ENCODE data around the gene SPI1. TPM values are rescaled to one million over a fixed set of nuclear protein-coding genes. Genes with fewer than 3 reads are reported as not detected.
A peak's percentile ranks its signal among the peaks of the same experiment; 100 is the strongest.

Gene SPI1
- total and polyA plus RNA-seq, 4 experiments from 2014 or later: 0.28 to 5.0 (median 4.8) TPM; not detected in 1

GRCh38 chr11:47354913-47355282 is 23.4 kb downstream of the SPI1 start:
- Histone ChIP-seq H3K27ac (ENCODE audit: low read depth, low read length) (no peak overlapping the region), H3K27me3 (ENCODE audit: insufficient read depth, low read length) (no peaks in the 10 kb centered on the region), H3K4me1 (ENCODE audit: insufficient read depth, low read length) (peaks cover 4% of the 10 kb centered on the region), H3K9me3 (ENCODE audit: control insufficient read depth in 1 of 2, low read length in 2 of 2) (no peaks in the 10 kb centered on the region), H3K4me3 (ENCODE audit: low read length in 2 of 2) (no peak overlapping the region), H3K36me3 (ENCODE audit: insufficient read depth, low read length) (no peaks in the 10 kb centered on the region)
- Mint-ChIP-seq H3K36me3 (no peaks in the 10 kb centered on the region), H3K9me3 (no peaks in the 10 kb centered on the region), H3K27ac (no peak overlapping the region), H3K27me3 (no peaks in the 10 kb centered on the region), H3K4me3 (no peak overlapping the region), H3K4me1 (peaks cover 2 to 5% (median 3%) of the 10 kb centered on the region in 4 donors)
- intact Hi-C loops (cut with micrococcal nuclease): no loop called here
- DNase-seq: no peak
- CTCF ChIA-PET (ENCODE audit: partially characterized antibody): no interaction called here
- POLR2A ChIA-PET (ENCODE audit: partially characterized antibody): no interaction called here

DNA sequence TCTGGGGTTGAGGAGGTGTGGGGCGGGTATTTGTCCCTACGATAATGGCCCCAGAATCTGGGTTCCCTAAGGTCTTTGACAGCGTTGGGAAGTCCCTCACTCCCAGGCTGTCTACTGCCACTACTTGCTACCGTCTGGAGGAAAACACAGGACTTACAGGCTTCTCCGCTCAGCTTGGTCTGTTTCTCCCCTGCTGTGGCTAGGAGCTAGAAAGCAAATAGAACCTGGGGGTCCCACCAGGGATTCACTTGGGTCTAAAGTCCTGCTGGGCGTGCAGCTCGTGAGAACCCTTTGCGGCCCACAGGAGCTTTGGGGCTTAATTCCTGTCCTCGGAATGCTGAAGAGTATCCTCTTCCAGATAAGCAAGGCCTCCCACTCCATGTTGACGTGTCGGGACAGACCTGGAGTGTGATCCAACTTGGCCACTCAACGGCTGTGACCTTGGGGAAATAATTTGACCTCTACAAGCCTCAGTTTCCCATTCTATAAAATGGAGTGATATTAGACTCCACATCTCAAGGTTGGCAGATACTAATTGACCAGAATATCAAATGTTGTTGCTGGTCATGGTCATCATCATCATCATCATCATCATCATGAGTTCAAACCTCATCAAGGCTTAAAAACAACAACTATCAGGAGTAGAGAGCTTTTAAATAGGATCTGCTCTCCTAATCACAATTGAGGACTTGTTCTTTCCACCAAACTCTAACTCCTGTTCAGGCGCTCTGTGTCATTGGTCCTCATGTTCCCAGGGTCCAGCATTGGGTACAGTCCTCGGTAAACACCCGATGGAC is 24.2 kb downstream of the SPI1 start:
- Histone ChIP-seq H3K4me3 (ENCODE audit: low read length in 2 of 2) (no peak overlapping the region), H3K9me3 (ENCODE audit: control insufficient read depth in 1 of 2, low read length in 2 of 2) (no peaks in the 10 kb centered on the region), H3K27me3 (ENCODE audit: insufficient read depth, low read length) (no peaks in the 10 kb centered on the region), H3K36me3 (ENCODE audit: insufficient read depth, low read length) (no peaks in the 10 kb centered on the region), H3K4me1 (ENCODE audit: insufficient read depth, low read length) (no peaks in the 10 kb centered on the region), H3K27ac (ENCODE audit: low read depth, low read length) (no peak overlapping the region)
- Mint-ChIP-seq H3K4me1 (peaks cover 0 to 1% (median 0%) of the 10 kb centered on the region in 4 donors), H3K4me3 (peak overlapping the region in 1 of 8 donors; percentile 7), H3K36me3 (no peaks in the 10 kb centered on the region), H3K27me3 (no peaks in the 10 kb centered on the region), H3K27ac (no peak overlapping the region), H3K9me3 (no peaks in the 10 kb centered on the region)
- ChIA-PET POLR2A (ENCODE audit: partially characterized antibody) (no interaction called here), CTCF (ENCODE audit: partially characterized antibody) (interaction anchor here (1.1 kb wide), 1 partner anchor 20 kb away, joined by 3 read pairs; no protein-coding TSS in a partner anchor)
- intact Hi-C loops (cut with micrococcal nuclease): no loop called here
- no peak for DNase-seq

DNA sequence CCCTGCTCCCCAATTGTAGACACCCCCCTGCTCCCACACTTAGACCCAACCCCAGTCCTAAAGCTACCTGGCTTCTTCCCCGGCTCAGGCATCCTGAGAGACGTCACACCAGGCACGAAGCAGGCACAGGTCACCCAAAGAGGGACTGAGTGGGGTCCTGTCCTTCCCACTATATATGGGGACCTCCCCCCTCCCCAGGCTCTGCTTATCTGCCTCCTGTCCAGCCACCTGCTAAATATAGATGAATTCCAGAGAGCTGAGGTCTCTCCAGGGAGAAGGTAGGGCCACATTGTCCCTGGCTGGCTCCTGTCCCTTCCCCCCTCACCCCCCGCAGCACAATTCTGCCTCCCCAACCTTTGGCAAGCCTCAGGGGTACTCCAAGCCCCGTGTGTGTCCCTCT is 25.8 kb downstream of the SPI1 start, which contains the start of gene MYBPC3:
Gene MYBPC3, minus strand, starts transcription at position 147 of the 400 bp plus-strand sequence. Its CDS starts 55 bp downstream, at position 92.
- Mint-ChIP-seq H3K27ac (no peak within 1 kb of the TSS), H3K4me1 (no peaks in the 10 kb centered on the region), H3K36me3 (no peaks in the 10 kb centered on the region), H3K4me3 (no peak within 1 kb of the TSS), H3K9me3 (no peaks in the 10 kb centered on the region), H3K27me3 (no peaks in the 10 kb centered on the region)
- CTCF ChIA-PET (ENCODE audit: partially characterized antibody): interaction anchor here (0.6 kb wide), 1 partner anchor 57 kb away, joined by 3 read pairs; no protein-coding TSS in a partner anchor
- Histone ChIP-seq H3K27me3 (ENCODE audit: insufficient read depth, low read length) (no peaks in the 10 kb centered on the region), H3K4me1 (ENCODE audit: insufficient read depth, low read length) (no peaks in the 10 kb centered on the region), H3K4me3 (ENCODE audit: low read length in 2 of 2) (no peak within 1 kb of the TSS), H3K9me3 (ENCODE audit: control insufficient read depth in 1 of 2, low read length in 2 of 2) (no peaks in the 10 kb centered on the region), H3K27ac (ENCODE audit: low read depth, low read length) (no peak within 1 kb of the TSS), H3K36me3 (ENCODE audit: insufficient read depth, low read length) (no peaks in the 10 kb centered on the region)
- intact Hi-C loops (cut with micrococcal nuclease): no loop called here
- POLR2A ChIA-PET (ENCODE audit: partially characterized antibody): no interaction called here
- no peak for DNase-seq

DNA sequence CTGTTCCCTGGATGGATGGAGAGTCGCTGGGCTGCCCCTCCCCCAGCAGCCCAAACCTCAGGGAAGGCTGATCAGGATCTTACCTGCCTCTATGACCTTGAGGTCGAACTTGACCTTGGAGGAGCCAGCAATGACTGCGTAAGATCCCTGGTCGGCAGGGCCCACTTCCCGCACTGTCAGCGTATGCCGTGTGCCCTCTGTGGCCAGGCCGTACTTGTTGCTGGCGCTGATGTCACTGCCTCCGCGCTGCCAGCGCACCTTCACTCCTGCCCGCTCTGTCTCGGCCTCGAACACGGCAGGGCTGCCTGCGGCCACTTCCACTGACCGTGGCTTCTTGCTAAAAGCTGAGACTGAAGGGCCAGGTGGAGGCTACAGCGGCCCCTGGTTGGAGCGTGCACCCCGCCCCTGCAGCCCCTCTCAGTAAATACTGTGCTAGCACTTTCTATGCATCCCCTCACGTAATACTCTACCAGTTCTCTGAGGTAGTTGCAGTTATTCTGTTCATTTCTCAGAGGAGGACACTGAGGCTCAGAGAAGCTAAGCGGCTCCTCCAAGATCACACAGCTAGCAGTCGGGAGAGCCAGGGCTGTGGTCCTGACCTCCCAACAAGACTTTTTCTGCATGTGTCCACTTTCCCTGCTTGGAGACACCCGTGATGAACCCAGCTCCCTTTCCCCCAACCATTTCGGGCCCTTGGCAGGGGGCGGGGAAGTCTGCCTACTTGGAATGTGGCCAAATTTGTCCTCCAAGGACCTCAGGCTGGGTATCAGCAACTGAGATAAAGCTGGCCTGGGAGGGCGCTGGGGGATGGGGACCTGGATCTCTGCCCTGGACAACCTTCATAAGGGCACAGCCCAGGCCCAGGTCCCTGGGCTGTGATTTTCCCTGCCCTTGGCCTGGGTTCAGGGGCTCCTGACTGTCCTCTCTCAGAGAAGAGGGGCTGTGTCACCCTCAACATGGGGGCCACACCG is 26.9 kb downstream of the SPI1 start:
- intact Hi-C loops (cut with micrococcal nuclease): no loop called here
- POLR2A ChIA-PET (ENCODE audit: partially characterized antibody): no interaction called here
- no peak overlapping the region for H3K4me3 Mint-ChIP-seq
- Histone ChIP-seq H3K4me1 (ENCODE audit: insufficient read depth, low read length) (no peaks in the 10 kb centered on the region), H3K27me3 (ENCODE audit: insufficient read depth, low read length) (no peaks in the 10 kb centered on the region), H3K4me3 (ENCODE audit: low read length in 2 of 2) (no peak overlapping the region), H3K36me3 (ENCODE audit: insufficient read depth, low read length) (no peaks in the 10 kb centered on the region), H3K9me3 (ENCODE audit: control insufficient read depth in 1 of 2, low read length in 2 of 2) (no peaks in the 10 kb centered on the region), H3K27ac (ENCODE audit: low read depth, low read length) (no peak overlapping the region)
- H3K27ac Mint-ChIP-seq: no peak overlapping the region
- H3K36me3 Mint-ChIP-seq: no peaks in the 10 kb centered on the region
- no peaks in the 10 kb centered on the region for H3K9me3 Mint-ChIP-seq
- CTCF ChIA-PET (ENCODE audit: partially characterized antibody): no interaction called here
- no peak for DNase-seq
- no peaks in the 10 kb centered on the region for H3K4me1 Mint-ChIP-seq
- H3K27me3 Mint-ChIP-seq: no peaks in the 10 kb centered on the region

- ChIA-PET POLR2A (ENCODE audit: partially characterized antibody) (no interaction called here), CTCF (ENCODE audit: partially characterized antibody) (no interaction called here)
- no peaks in the 10 kb centered on the region for H3K27me3 ChIP-seq (ENCODE audit: insufficient read depth, low read length)
- Mint-ChIP-seq H3K4me1 (no peaks in the 10 kb centered on the region), H3K36me3 (no peaks in the 10 kb centered on the region), H3K27me3 (no peaks in the 10 kb centered on the region), H3K9me3 (no peaks in the 10 kb centered on the region), H3K27ac (no peak overlapping the region), H3K4me3 (no peak overlapping the region)
- intact Hi-C loops (cut with micrococcal nuclease): no loop called here
- no peaks in the 10 kb centered on the region for H3K4me1 ChIP-seq (ENCODE audit: insufficient read depth, low read length)
- no peak overlapping the region for H3K27ac ChIP-seq (ENCODE audit: low read depth, low read length)
- no peaks in the 10 kb centered on the region for H3K36me3 ChIP-seq (ENCODE audit: insufficient read depth, low read length)
- no peaks in the 10 kb centered on the region for H3K9me3 ChIP-seq (ENCODE audit: control insufficient read depth in 1 of 2, low read length in 2 of 2)
- DNase-seq: no peak
- no peak overlapping the region for H3K4me3 ChIP-seq (ENCODE audit: low read length in 2 of 2)
Observed at GRCh38 chr11:47350315-47350714, 28.0 kb downstream of the SPI1 start.

DNA sequence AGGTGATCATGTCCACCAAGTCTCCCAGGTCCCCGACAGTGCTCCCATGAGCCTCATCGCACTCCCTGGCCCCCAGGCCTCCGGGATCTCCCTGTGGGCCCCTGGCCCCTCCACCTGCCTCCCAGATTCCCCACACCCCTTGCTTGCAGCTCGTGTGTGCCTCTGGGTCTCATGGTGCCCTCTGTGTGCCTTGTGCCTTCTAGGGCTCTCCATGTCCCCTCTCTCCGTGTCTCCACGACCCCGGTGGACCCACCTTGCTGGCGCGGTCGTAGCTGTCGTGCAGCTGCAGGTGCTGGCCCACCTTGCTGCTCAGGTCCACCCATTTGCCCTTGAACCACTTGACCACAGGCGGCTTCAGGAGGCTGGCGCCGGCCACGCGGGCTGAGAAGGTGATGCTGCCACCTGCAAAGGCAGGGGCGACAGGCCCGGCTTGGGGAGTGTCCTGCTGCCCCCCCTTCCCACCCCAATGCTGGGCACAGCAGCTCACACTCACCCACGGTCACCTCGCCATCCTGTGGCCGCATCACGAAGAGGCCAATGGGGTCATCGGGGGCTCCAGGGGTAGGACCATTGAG is 28.7 kb downstream of the SPI1 start:
- ChIA-PET CTCF (ENCODE audit: partially characterized antibody) (no interaction called here), POLR2A (ENCODE audit: partially characterized antibody) (no interaction called here)
- no peak for DNase-seq
- H3K9me3 Mint-ChIP-seq: no peaks in the 10 kb centered on the region
- H3K4me1 Mint-ChIP-seq: no peaks in the 10 kb centered on the region
- peak overlapping the region in 1 of 7 donors; percentile 53 for H3K27ac Mint-ChIP-seq
- H3K36me3 Mint-ChIP-seq: no peaks in the 10 kb centered on the region
- H3K4me3 Mint-ChIP-seq: no peak overlapping the region
- no peak overlapping the region for H3K4me3 ChIP-seq (ENCODE audit: low read length in 2 of 2)
- H3K9me3 ChIP-seq (ENCODE audit: control insufficient read depth in 1 of 2, low read length in 2 of 2): no peaks in the 10 kb centered on the region
- no peaks in the 10 kb centered on the region for H3K4me1 ChIP-seq (ENCODE audit: insufficient read depth, low read length)
- intact Hi-C loops (cut with micrococcal nuclease): no loop called here
- H3K27me3 Mint-ChIP-seq: no peaks in the 10 kb centered on the region
- H3K27me3 ChIP-seq (ENCODE audit: insufficient read depth, low read length): no peaks in the 10 kb centered on the region
- no peak overlapping the region for H3K27ac ChIP-seq (ENCODE audit: low read depth, low read length)
- no peaks in the 10 kb centered on the region for H3K36me3 ChIP-seq (ENCODE audit: insufficient read depth, low read length)

DNA sequence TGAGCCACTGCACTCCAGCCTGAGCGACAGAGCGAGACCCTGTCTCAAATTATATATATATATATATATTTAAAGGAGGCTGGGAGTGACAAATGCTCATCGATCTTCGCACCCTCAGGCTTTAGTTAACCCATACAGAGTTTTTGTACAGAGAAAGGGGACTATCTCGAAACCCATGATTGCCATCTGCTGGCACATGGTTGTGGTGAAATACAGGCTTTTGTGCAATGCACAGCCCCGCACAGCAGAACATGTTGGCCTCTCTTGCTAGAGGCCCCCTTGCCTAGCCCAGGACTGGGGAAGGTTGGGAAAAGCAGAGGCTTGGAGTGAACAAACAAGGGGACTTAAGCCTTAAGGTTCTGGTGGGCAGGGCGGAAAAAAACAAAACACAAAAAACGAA is 29.5 kb downstream of the SPI1 start:
- DNase-seq: no peak
- Mint-ChIP-seq H3K27me3 (no peaks in the 10 kb centered on the region), H3K36me3 (no peaks in the 10 kb centered on the region)

More for the DNA sequence above, 29.5 kb downstream of the SPI1 start:
- intact Hi-C loops (cut with micrococcal nuclease): no loop called here
- Histone ChIP-seq H3K36me3 (ENCODE audit: insufficient read depth, low read length) (no peaks in the 10 kb centered on the region), H3K4me3 (ENCODE audit: low read length in 2 of 2) (no peak overlapping the region), H3K27ac (ENCODE audit: low read depth, low read length) (no peak overlapping the region), H3K4me1 (ENCODE audit: insufficient read depth, low read length) (no peaks in the 10 kb centered on the region), H3K27me3 (ENCODE audit: insufficient read depth, low read length) (no peaks in the 10 kb centered on the region), H3K9me3 (ENCODE audit: control insufficient read depth in 1 of 2, low read length in 2 of 2) (no peaks in the 10 kb centered on the region)
- Mint-ChIP-seq H3K9me3 (no peaks in the 10 kb centered on the region), H3K4me3 (no peak overlapping the region), H3K27ac (no peak overlapping the region), H3K4me1 (no peaks in the 10 kb centered on the region)
- CTCF ChIA-PET (ENCODE audit: partially characterized antibody): no interaction called here
- POLR2A ChIA-PET (ENCODE audit: partially characterized antibody): no interaction called here
